Suprapubic skin (tissue), 4 donors: ENCODE measurements around the gene SYNJ2. TPM values are rescaled to one million over a fixed set of nuclear protein-coding genes. Genes with fewer than 3 reads are reported as not detected.

Experiments
- DNase-seq, 2 donors: peaks; one replicate each; pipeline ENCODE4 v3.0.0-alpha.2; 2019; ENCODE audit warnings: low spot score in 2 of 2
- H3K27ac ChIP-seq: fragments of 200-600 bp; sonication (generic); one replicate; pipeline ENCODE4 v1.5.1; 2019
- H3K27me3 ChIP-seq: fragments of 200-600 bp; sonication (generic); one replicate; pipeline ENCODE4 v1.5.1; 2019
- H3K36me3 ChIP-seq: fragments of 200-600 bp; sonication (generic); one replicate; pipeline ENCODE4 v1.5.1; 2019
- H3K4me1 ChIP-seq: fragments of 200-600 bp; sonication (generic); one replicate; pipeline ENCODE4 v1.5.1; 2019
- H3K4me3 ChIP-seq: fragments of 200-600 bp; sonication (generic); one replicate; pipeline ENCODE4 v1.5.1; 2019; ENCODE audit warnings: mild to moderate bottlenecking
- H3K9me3 ChIP-seq: fragments of 200-600 bp; sonication (generic); one replicate; pipeline ENCODE4 v1.5.1; 2019
- EP300 ChIP-seq: sonication (generic); formaldehyde crosslinking; IDR thresholded peaks from one replicate; pipeline ENCODE4 v1.6.1; 2017; ENCODE audit warnings: antibody characterized with exemption
- POLR2A ChIP-seq, 2 donors: fragments of 450-650 bp; IDR thresholded peaks; one replicate each; pipeline ENCODE4 v1.6.1; 2017; ENCODE audit warnings: antibody characterized with exemption in 2 of 2, mild to moderate bottlenecking in 2 of 2, moderate library complexity in 2 of 2
- POLR2AphosphoS5 ChIP-seq, 3 donors: sonication (generic); formaldehyde crosslinking; IDR thresholded peaks; one replicate each; pipeline ENCODE4 v1.6.1; 2017; ENCODE audit warnings: antibody characterized with exemption in 3 of 3
- WGBS: methylation state at CpG from one replicate; pipeline ENCODE4 v1.1.5; 2018; 5-methylcytosine and 5-hydroxymethylcytosine counted together
- total RNA-seq, 4 donors: library from RNA; depleted of rRNA; stranded (reverse); fragments of >200 nt; gene quantifications; one replicate each; pipeline ENCODE4 v1.1.0, GENCODE V29; 2016
- TF ChIP-seq, protein P1 (sequence below), 2 donors: fragments of 200-600 bp in 1 of 2; fragments of 450-650 bp in 1 of 2; sonication (generic) in 1 of 2; IDR thresholded peaks; one replicate each; pipeline ENCODE4 v1.5.1; 2016 to 2019; ENCODE audit warnings: antibody characterized with exemption in 2 of 2, mild to moderate bottlenecking in 1 of 2, moderate library complexity in 1 of 2

The SYNJ2 gene
- total RNA-seq, 4 donors from 2014 or later = 4.3 to 10.7 (median 6.8) TPM

DNA sequence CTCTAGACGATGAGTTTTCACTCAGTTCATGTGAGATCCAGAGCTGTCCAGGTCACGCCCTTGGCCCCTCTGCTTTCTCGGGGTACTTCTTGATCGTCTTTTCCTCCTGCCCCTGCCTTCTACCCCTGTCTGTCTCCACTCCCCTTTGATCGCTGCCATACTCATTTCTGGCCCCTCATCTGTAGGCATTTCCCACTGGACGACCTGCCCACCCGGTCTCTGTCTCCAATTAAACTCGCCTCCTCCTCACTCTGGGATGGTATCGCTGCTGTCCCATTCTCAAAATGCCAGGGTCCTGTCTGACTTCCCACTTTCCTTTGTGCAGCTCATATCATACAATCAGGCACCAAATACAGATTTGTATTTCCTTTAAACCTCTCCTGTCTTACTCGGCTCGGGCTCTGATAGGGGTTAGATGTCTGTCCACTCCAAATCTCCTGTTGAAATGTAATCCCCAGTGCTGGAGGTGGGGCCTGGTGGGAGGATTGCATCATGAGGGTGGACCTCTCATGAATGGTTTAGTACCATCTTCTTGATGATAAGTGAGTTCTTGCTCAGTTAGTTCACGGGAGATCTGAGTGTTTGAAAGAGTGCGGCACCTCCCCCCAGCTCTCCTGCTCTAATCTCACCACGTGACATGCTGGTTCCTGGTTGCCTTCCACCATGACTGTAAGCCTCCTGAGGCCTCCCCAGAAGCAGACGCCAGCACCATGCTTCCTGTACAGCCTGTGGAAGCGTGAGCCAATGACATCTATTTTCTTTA is 3.5 kb upstream of the SYNJ2 start:
- Histone ChIP-seq H3K27me3 (no peaks in the 10 kb centered on the region), H3K36me3 (no peaks in the 10 kb centered on the region), H3K9me3 (no peaks in the 10 kb centered on the region), H3K4me1 (peaks cover 21% of the 10 kb centered on the region), H3K4me3 (no peak overlapping the region), H3K27ac (no peak overlapping the region)
- TF ChIP-seq EP300 (no peak), POLR2AphosphoS5 (IDR thresholded peaks at IDR 0.05) (no peak), POLR2A (IDR thresholded peaks at IDR 0.05) (no peak)
- TF ChIP-seq, protein P1, sequence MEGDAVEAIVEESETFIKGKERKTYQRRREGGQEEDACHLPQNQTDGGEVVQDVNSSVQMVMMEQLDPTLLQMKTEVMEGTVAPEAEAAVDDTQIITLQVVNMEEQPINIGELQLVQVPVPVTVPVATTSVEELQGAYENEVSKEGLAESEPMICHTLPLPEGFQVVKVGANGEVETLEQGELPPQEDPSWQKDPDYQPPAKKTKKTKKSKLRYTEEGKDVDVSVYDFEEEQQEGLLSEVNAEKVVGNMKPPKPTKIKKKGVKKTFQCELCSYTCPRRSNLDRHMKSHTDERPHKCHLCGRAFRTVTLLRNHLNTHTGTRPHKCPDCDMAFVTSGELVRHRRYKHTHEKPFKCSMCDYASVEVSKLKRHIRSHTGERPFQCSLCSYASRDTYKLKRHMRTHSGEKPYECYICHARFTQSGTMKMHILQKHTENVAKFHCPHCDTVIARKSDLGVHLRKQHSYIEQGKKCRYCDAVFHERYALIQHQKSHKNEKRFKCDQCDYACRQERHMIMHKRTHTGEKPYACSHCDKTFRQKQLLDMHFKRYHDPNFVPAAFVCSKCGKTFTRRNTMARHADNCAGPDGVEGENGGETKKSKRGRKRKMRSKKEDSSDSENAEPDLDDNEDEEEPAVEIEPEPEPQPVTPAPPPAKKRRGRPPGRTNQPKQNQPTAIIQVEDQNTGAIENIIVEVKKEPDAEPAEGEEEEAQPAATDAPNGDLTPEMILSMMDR (IDR thresholded peaks at IDR 0.05) = no peak
- WGBS = 84% methylated on average over 16 of the region's 16 CpGs
- DNase-seq = peak in 1 of 2 donors; percentile 53

- Histone ChIP-seq H3K9me3 (no peaks in the 10 kb centered on the region), H3K27me3 (no peaks in the 10 kb centered on the region), H3K36me3 (no peaks in the 10 kb centered on the region), H3K4me1 (peaks cover 28% of the 10 kb centered on the region), H3K27ac (peak overlapping the region; percentile 52), H3K4me3 (peak overlapping the region; percentile 72)
- 74% methylated on average over 11 of the region's 19 CpGs for WGBS
- DNase-seq = peak in 1 of 2 donors; percentile 55
- TF ChIP-seq POLR2A (IDR thresholded peaks at IDR 0.05) (no peak), EP300 (no peak), POLR2AphosphoS5 (IDR thresholded peaks at IDR 0.05) (no peak)
- TF ChIP-seq, protein P1 (IDR thresholded peaks at IDR 0.05) = no peak
Observed at GRCh38 chr6:157980288-157981131, 1.2 kb upstream of the SYNJ2 start.

GRCh38 chr6:157981132-157981394 is 600 bp upstream of the SYNJ2 start:
- DNase-seq = peak in 1 of 2 donors; percentile 70
- H3K4me3 ChIP-seq = peak overlapping the region; percentile 72
- WGBS = 9% methylated on average over 10 of the region's 24 CpGs
- H3K27me3 ChIP-seq = no peaks in the 10 kb centered on the region
- TF ChIP-seq POLR2A (IDR thresholded peaks at IDR 0.05) = no peak
- TF ChIP-seq, protein P1 (IDR thresholded peaks at IDR 0.05) = no peak
- no peak for TF ChIP-seq EP300
- TF ChIP-seq POLR2AphosphoS5 (IDR thresholded peaks at IDR 0.05) = no peak
- H3K36me3 ChIP-seq = no peaks in the 10 kb centered on the region
- H3K4me1 ChIP-seq = peaks cover 33% of the 10 kb centered on the region
- H3K9me3 ChIP-seq = no peaks in the 10 kb centered on the region
- H3K27ac ChIP-seq = peak overlapping the region; percentile 52

GRCh38 chr6:157982102-157982562 is 469 bp downstream of the SYNJ2 start:
- WGBS = 0% methylated on average over 29 of the region's 36 CpGs
- DNase-seq = no peak

DNA sequence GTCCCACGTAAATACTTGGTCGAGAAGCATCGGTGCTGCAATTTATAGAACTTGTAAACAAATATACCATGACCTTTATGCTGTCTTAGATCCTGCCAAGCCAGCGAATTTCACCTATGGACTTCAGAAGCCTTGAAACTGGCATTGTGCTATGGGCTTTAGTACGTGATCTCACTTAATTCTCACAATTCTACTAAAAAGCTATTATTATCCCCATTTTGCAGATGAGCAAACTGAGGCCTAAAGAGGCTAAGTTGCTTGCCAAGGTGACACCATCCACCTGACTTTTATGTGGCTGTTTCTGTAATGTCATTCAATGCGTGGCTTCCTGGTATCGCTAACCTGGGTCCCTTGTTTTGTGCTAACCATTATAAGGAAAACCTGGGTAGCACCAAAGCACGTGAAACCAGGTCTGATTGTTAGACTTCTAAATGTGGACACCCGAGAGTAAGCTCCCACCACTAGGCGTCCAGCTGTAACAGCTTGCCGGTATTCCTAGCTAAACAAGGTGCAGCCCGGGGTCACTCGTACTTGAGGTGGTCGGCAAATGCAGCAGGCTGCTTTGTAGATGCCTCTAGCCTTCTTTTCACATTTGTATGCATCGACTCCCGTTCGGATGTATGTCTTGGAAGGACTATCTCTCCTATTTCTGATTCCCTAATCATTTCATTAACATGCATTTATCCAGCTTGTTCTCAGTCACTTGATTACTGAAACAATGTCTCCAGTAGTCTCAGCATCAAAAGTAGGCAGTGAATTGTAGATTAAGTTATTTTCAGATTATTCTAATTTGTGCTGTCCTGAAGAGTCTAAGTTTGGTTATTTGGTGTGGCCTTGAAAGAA is 1.1 kb downstream of the SYNJ2 start:
- peak in 1 of 2 donors; percentile 77 for DNase-seq
- TF ChIP-seq EP300 (no peak), POLR2A (IDR thresholded peaks at IDR 0.05) (no peak), POLR2AphosphoS5 (IDR thresholded peaks at IDR 0.05) (no peak)
- TF ChIP-seq, protein P1 (IDR thresholded peaks at IDR 0.05) = peak in 1 of 2 donors; percentile 9
- 56% methylated on average over 17 of the region's 17 CpGs for WGBS
- peaks cover 33% of the 10 kb centered on the region for H3K4me1 ChIP-seq
- H3K27ac ChIP-seq = peak overlapping the region; percentile 52
- H3K36me3 ChIP-seq = no peaks in the 10 kb centered on the region
- H3K9me3 ChIP-seq = no peaks in the 10 kb centered on the region
- H3K4me3 ChIP-seq = peak overlapping the region; percentile 72
- H3K27me3 ChIP-seq = no peaks in the 10 kb centered on the region

More at GRCh38 chr6:157982102-157982562, 469 bp downstream of the SYNJ2 start:
- H3K9me3 ChIP-seq = no peaks in the 10 kb centered on the region
- H3K4me3 ChIP-seq = peak overlapping the region; percentile 72
- H3K36me3 ChIP-seq = no peaks in the 10 kb centered on the region
- TF ChIP-seq EP300 = no peak
- TF ChIP-seq POLR2A (IDR thresholded peaks at IDR 0.05) = no peak
- TF ChIP-seq POLR2AphosphoS5 (IDR thresholded peaks at IDR 0.05) = no peak
- H3K27me3 ChIP-seq = no peaks in the 10 kb centered on the region
- H3K27ac ChIP-seq = peak overlapping the region; percentile 52
- peaks cover 33% of the 10 kb centered on the region for H3K4me1 ChIP-seq
